H1 (cell line): ENCODE measurements around the gene PHF14. TPM values are rescaled to one million over a fixed set of nuclear protein-coding genes. Genes with fewer than 3 reads are reported as not detected.

Source experiments
- ATF2 ChIP-seq: IDR thresholded peaks from 2 replicates; pipeline ENCODE4 v1.6.1; 2012; ENCODE audit warnings: low read length, inconsistent platforms
- BACH1 ChIP-seq: IDR thresholded peaks from 2 replicates; pipeline ENCODE4 v1.6.1; 2012; ENCODE audit warnings: low read length, improper control_type of control experiment
- BCL11A ChIP-seq, 2 experiments: IDR thresholded peaks; one replicate each; pipeline ENCODE4 v1.6.1; 2011; ENCODE audit warnings: low read depth in 2 of 2, low read length in 2 of 2, mild to moderate bottlenecking in 2 of 2
- BRCA1 ChIP-seq: IDR thresholded peaks from 2 replicates; pipeline ENCODE4 v1.6.1; 2012; ENCODE audit warnings: low read depth, low read length, improper control_type of control experiment
- CBX5 ChIP-seq: fragments of 300-800, 300-1000 bp; sonication (generic); IDR thresholded peaks from 2 replicates; pipeline ENCODE4 v1.7.1; 2016; ENCODE audit warnings: antibody characterized with exemption, low read length, low read depth
- CHD1 ChIP-seq: IDR thresholded peaks from 2 replicates; pipeline ENCODE4 v1.6.1; 2012; ENCODE audit warnings: low read depth, low read length, improper control_type of control experiment
- CREB1 ChIP-seq: IDR thresholded peaks from 2 replicates; pipeline ENCODE4 v1.6.1; 2012; ENCODE audit warnings: inconsistent platforms
- EGR1 ChIP-seq: IDR thresholded peaks from 2 replicates; pipeline ENCODE4 v1.6.1; 2011; ENCODE audit warnings: low read depth, low read length, borderline replicate concordance
- HDAC2 ChIP-seq, 2 experiments: fragments of 300-600 bp in 1 of 2; sonication (generic) in 1 of 2; IDR thresholded peaks; 2 replicates each; pipeline ENCODE4 v1.6.1; 2011 to 2012; ENCODE audit warnings: low read depth in 2 of 2, low read length in 2 of 2, mild to moderate bottlenecking in 2 of 2, moderate library complexity in 2 of 2, borderline replicate concordance in 1 of 2, inconsistent platforms in 1 of 2
- HDAC6 ChIP-seq: IDR thresholded peaks from one replicate; pipeline ENCODE4 v1.7.1; 2012; ENCODE audit warnings: low read depth, mild to moderate bottlenecking, inconsistent platforms, low read length, moderate library complexity
- KDM4A ChIP-seq: IDR thresholded peaks from one replicate; pipeline ENCODE4 v1.7.1; 2012; ENCODE audit warnings: low read depth, mild to moderate bottlenecking, moderate library complexity, low read length, inconsistent platforms; ENCODE audit not compliant: severe bottlenecking
- KDM5A ChIP-seq: fragments of 200-600 bp; IDR thresholded peaks from 2 replicates; pipeline ENCODE4 v1.7.1; 2012; ENCODE audit warnings: mild to moderate bottlenecking, low read length, inconsistent platforms, mixed read lengths
- MAFK ChIP-seq: IDR thresholded peaks from 2 replicates; pipeline ENCODE4 v1.6.1; 2012; ENCODE audit warnings: low read depth, mild to moderate bottlenecking, improper control_type of control experiment, low read length
- PHF8 ChIP-seq: fragments of 200-600 bp; sonication (generic); conservative IDR thresholded peaks from 2 replicates; pipeline ENCODE4 v1.7.1; 2012; ENCODE audit warnings: low read depth, mild to moderate bottlenecking, inconsistent platforms, low read length, moderate library complexity
- POU5F1 ChIP-seq: IDR thresholded peaks from 2 replicates; pipeline ENCODE4 v1.6.1; 2011; ENCODE audit warnings: low read depth, mild to moderate bottlenecking, low read length, moderate library complexity
- RFX5 ChIP-seq: IDR thresholded peaks from 2 replicates; pipeline ENCODE4 v1.6.1; 2011; ENCODE audit warnings: low read depth, low read length, improper control_type of control experiment, borderline replicate concordance
- SP1 ChIP-seq: IDR thresholded peaks from 2 replicates; pipeline ENCODE4 v1.6.1; 2011; ENCODE audit warnings: low read depth, low read length
- SP4 ChIP-seq: IDR thresholded peaks from 2 replicates; pipeline ENCODE4 v1.6.1; 2012; ENCODE audit warnings: low read length, inconsistent platforms
- SRF ChIP-seq: IDR thresholded peaks from 2 replicates; pipeline ENCODE4 v1.6.1; 2011; ENCODE audit warnings: mild to moderate bottlenecking, low read depth, low read length, moderate library complexity
- TAF1 ChIP-seq: IDR thresholded peaks from 2 replicates; pipeline ENCODE4 v1.6.1; 2011; ENCODE audit warnings: mild to moderate bottlenecking, low read depth, low read length
- TCF12 ChIP-seq: IDR thresholded peaks from 2 replicates; pipeline ENCODE4 v1.6.1; 2011; ENCODE audit warnings: low read depth, mild to moderate bottlenecking, low read length
- USF2 ChIP-seq: IDR thresholded peaks from 2 replicates; pipeline ENCODE4 v1.6.1; 2011; ENCODE audit warnings: low read length, improper control_type of control experiment
- ZNF274 ChIP-seq: IDR thresholded peaks from 2 replicates; pipeline ENCODE4 v1.7.0; 2012; ENCODE audit warnings: low read length, borderline replicate concordance; ENCODE audit errors: extremely low read depth
- polyA plus RNA-seq, 7 experiments: library from polyadenylated mRNA; depleted of rRNA in 3 of 7; stranded (reverse) in 5 of 7; unstranded in 2 of 7; fragments of >200 nt in 5 of 7; fragments of 200-250 nt in 2 of 7; gene quantifications; 1 replicate in 5 of 7; 2 replicates in 1 of 7; 4 replicates in 1 of 7; pipeline versions ENCODE4 v1.2.1 to v1.2.3, GENCODE V29; 2011 to 2013; ENCODE audit warnings: missing spikeins in 2 of 7, mixed read lengths in 2 of 7
- total RNA-seq: library from RNA; stranded (reverse); fragmentation: NEBNext Ultra II Directional; extraction: Animal tissue kit (Norgen Biotek cat#: 25700); gene quantifications from 2 replicates; pipeline ENCODE4 v1.2.1, GENCODE V29; 2021

PHF14 gene
- total and polyA plus RNA-seq, 2 of the 8 experiments (the other 6 are each of a cell fraction or from before 2014, with no cell fraction given), result 17.9 to 70.6 TPM

- TF ChIP-seq USF2, result no peak
- peak; percentile 77 for TF ChIP-seq PHF8
- TF ChIP-seq SRF, result no peak
- no peak for TF ChIP-seq HDAC6
- no peak for TF ChIP-seq BRCA1
- TF ChIP-seq EGR1, result peak; percentile 99
- TF ChIP-seq ATF2, result no peak
- TF ChIP-seq TCF12, result peak; percentile 40; the same call in 1 of the 2 replicates
- TF ChIP-seq KDM5A, result peak; percentile 9; the same call in 1 of the 2 replicates
- no peak for TF ChIP-seq CBX5
- TF ChIP-seq CREB1, result no peak; the same call in 1 of the 2 replicates
- TF ChIP-seq HDAC2 (IDR thresholded peaks at IDR 0.05; ENCODE audit: borderline replicate concordance in 1 of 2, low read depth in 2 of 2, low read length in 2 of 2), result peak; percentile 51 to 89; a peak in 1 of 4 replicates
- TF ChIP-seq KDM4A, result no peak
- no peak for TF ChIP-seq SP1
- TF ChIP-seq POU5F1, result no peak
- no peak for TF ChIP-seq RFX5
- TF ChIP-seq SP4, result peak; percentile 100
- no peak for TF ChIP-seq BACH1
- TF ChIP-seq TAF1, result peak; percentile 92
- TF ChIP-seq CHD1, result no peak
- TF ChIP-seq MAFK, result no peak
- TF ChIP-seq BCL11A (IDR thresholded peaks at IDR 0.05; ENCODE audit: low read depth in 2 of 2, low read length in 2 of 2), result no peak
- TF ChIP-seq ZNF274, result no peak
These were observed 33.6 kb upstream of the PHF14 start (continued) for GRCh38 chr7:10939911-10940703.
